ENCODE data around the gene MASP1. TPM values are rescaled to one million over a fixed set of nuclear protein-coding genes. Genes with fewer than 3 reads are reported as not detected.

The MASP1 gene
- total RNA-seq, 1 donor from 2014 or later = 5.7 TPM

GRCh38 chr3:187271582-187271981 is 20.0 kb downstream of the MASP1 start:
- H3K27ac ChIP-seq (ENCODE audit: low read depth, low read length) = no peak overlapping the region
- peaks cover 0 to 8% (median 5%) of the 10 kb centered on the region in 3 donors for H3K9me3 ChIP-seq (ENCODE audit: control insufficient read depth in 3 of 3, low read length in 3 of 3)
- H3K9ac ChIP-seq (ENCODE audit: low read depth in 1 of 3, low read length in 3 of 3) = no peak overlapping the region
- peaks cover 0 to 11% (median 0%) of the 10 kb centered on the region in 3 donors for H3K36me3 ChIP-seq (ENCODE audit: control insufficient read depth in 3 of 3, insufficient read depth in 3 of 3, low read length in 3 of 3)
- no peaks in the 10 kb centered on the region for H3K27me3 ChIP-seq (ENCODE audit: control insufficient read depth in 3 of 3, insufficient read depth in 3 of 3, low read length in 3 of 3)
- H3K4me3 ChIP-seq (ENCODE audit: low read length in 3 of 3) = no peak overlapping the region
- peaks cover 0 to 7% (median 4%) of the 10 kb centered on the region in 3 donors for H3K4me1 ChIP-seq (ENCODE audit: control insufficient read depth in 3 of 3, insufficient read depth in 3 of 3, low read length in 3 of 3)

- Histone ChIP-seq H3K9me3 (ENCODE audit: control insufficient read depth in 3 of 3, low read length in 3 of 3) (peaks cover 0 to 8% (median 5%) of the 10 kb centered on the region in 3 donors), H3K27ac (ENCODE audit: low read depth, low read length) (no peak overlapping the region), H3K4me1 (ENCODE audit: control insufficient read depth in 3 of 3, insufficient read depth in 3 of 3, low read length in 3 of 3) (peaks cover 14 to 23% (median 15%) of the 10 kb centered on the region in 3 donors), H3K27me3 (ENCODE audit: control insufficient read depth in 3 of 3, insufficient read depth in 3 of 3, low read length in 3 of 3) (no peaks in the 10 kb centered on the region), H3K4me3 (ENCODE audit: low read length in 3 of 3) (no peak overlapping the region), H3K9ac (ENCODE audit: low read depth in 1 of 3, low read length in 3 of 3) (no peak overlapping the region), H3K36me3 (ENCODE audit: control insufficient read depth in 3 of 3, insufficient read depth in 3 of 3, low read length in 3 of 3) (peaks cover 0 to 9% (median 0%) of the 10 kb centered on the region in 3 donors)
Observed at GRCh38 chr3:187269486-187269885, 22.1 kb downstream of the MASP1 start.

- Histone ChIP-seq H3K4me1 (ENCODE audit: control insufficient read depth in 3 of 3, insufficient read depth in 3 of 3, low read length in 3 of 3) (peaks cover 20 to 39% (median 32%) of the 10 kb centered on the region in 3 donors), H3K36me3 (ENCODE audit: control insufficient read depth in 3 of 3, insufficient read depth in 3 of 3, low read length in 3 of 3) (peaks cover 0 to 12% (median 0%) of the 10 kb centered on the region in 3 donors), H3K27ac (ENCODE audit: low read depth, low read length) (no peak overlapping the region), H3K9me3 (ENCODE audit: control insufficient read depth in 3 of 3, low read length in 3 of 3) (peaks cover 0 to 8% (median 5%) of the 10 kb centered on the region in 3 donors), H3K9ac (ENCODE audit: low read depth in 1 of 3, low read length in 3 of 3) (no peak overlapping the region), H3K4me3 (ENCODE audit: low read length in 3 of 3) (peak overlapping the region in 1 of 3 donors; percentile 3), H3K27me3 (ENCODE audit: control insufficient read depth in 3 of 3, insufficient read depth in 3 of 3, low read length in 3 of 3) (no peaks in the 10 kb centered on the region)
Observed at GRCh38 chr3:187267306-187267705, 24.2 kb downstream of the MASP1 start.

- peaks cover 0 to 14% (median 0%) of the 10 kb centered on the region in 3 donors for H3K36me3 ChIP-seq (ENCODE audit: control insufficient read depth in 3 of 3, insufficient read depth in 3 of 3, low read length in 3 of 3)
- no peak overlapping the region for H3K27ac ChIP-seq (ENCODE audit: low read depth, low read length)
Observed at GRCh38 chr3:187266691-187267090, 24.8 kb downstream of the MASP1 start.

GRCh38 chr3:187265461-187265955 is 26.0 kb downstream of the MASP1 start:
- Histone ChIP-seq H3K9me3 (ENCODE audit: control insufficient read depth in 3 of 3, low read length in 3 of 3) (peaks cover 0 to 8% (median 5%) of the 10 kb centered on the region in 3 donors), H3K4me1 (ENCODE audit: control insufficient read depth in 3 of 3, insufficient read depth in 3 of 3, low read length in 3 of 3) (peaks cover 20 to 39% (median 32%) of the 10 kb centered on the region in 3 donors), H3K36me3 (ENCODE audit: control insufficient read depth in 3 of 3, insufficient read depth in 3 of 3, low read length in 3 of 3) (peaks cover 0 to 17% (median 0%) of the 10 kb centered on the region in 3 donors), H3K4me3 (ENCODE audit: low read length in 3 of 3) (no peak overlapping the region), H3K9ac (ENCODE audit: low read depth in 1 of 3, low read length in 3 of 3) (no peak overlapping the region), H3K27me3 (ENCODE audit: control insufficient read depth in 3 of 3, insufficient read depth in 3 of 3, low read length in 3 of 3) (no peaks in the 10 kb centered on the region), H3K27ac (ENCODE audit: low read depth, low read length) (peak overlapping the region; percentile 55)

More at GRCh38 chr3:187266691-187267090, 24.8 kb downstream of the MASP1 start:
- peaks cover 0 to 8% (median 5%) of the 10 kb centered on the region in 3 donors for H3K9me3 ChIP-seq (ENCODE audit: control insufficient read depth in 3 of 3, low read length in 3 of 3)
- H3K27me3 ChIP-seq (ENCODE audit: control insufficient read depth in 3 of 3, insufficient read depth in 3 of 3, low read length in 3 of 3) = no peaks in the 10 kb centered on the region
- H3K4me3 ChIP-seq (ENCODE audit: low read length in 3 of 3) = no peak overlapping the region
- peaks cover 20 to 39% (median 32%) of the 10 kb centered on the region in 3 donors for H3K4me1 ChIP-seq (ENCODE audit: control insufficient read depth in 3 of 3, insufficient read depth in 3 of 3, low read length in 3 of 3)
- no peak overlapping the region for H3K9ac ChIP-seq (ENCODE audit: low read depth in 1 of 3, low read length in 3 of 3)

- Histone ChIP-seq H3K4me1 (ENCODE audit: control insufficient read depth in 3 of 3, insufficient read depth in 3 of 3, low read length in 3 of 3) (peaks cover 20 to 39% (median 32%) of the 10 kb centered on the region in 3 donors), H3K4me3 (ENCODE audit: low read length in 3 of 3) (peak overlapping the region in 1 of 3 donors; percentile 39), H3K27me3 (ENCODE audit: control insufficient read depth in 3 of 3, insufficient read depth in 3 of 3, low read length in 3 of 3) (no peaks in the 10 kb centered on the region), H3K27ac (ENCODE audit: low read depth, low read length) (peak overlapping the region; percentile 55), H3K9me3 (ENCODE audit: control insufficient read depth in 3 of 3, low read length in 3 of 3) (peaks cover 0 to 5% (median 5%) of the 10 kb centered on the region in 3 donors), H3K9ac (ENCODE audit: low read depth in 1 of 3, low read length in 3 of 3) (no peak overlapping the region), H3K36me3 (ENCODE audit: control insufficient read depth in 3 of 3, insufficient read depth in 3 of 3, low read length in 3 of 3) (peaks cover 0 to 21% (median 0%) of the 10 kb centered on the region in 3 donors)
Observed at GRCh38 chr3:187264911-187265310, 26.6 kb downstream of the MASP1 start.

- H3K9ac ChIP-seq (ENCODE audit: low read depth in 1 of 3, low read length in 3 of 3) = no peak overlapping the region
- H3K27ac ChIP-seq (ENCODE audit: low read depth, low read length) = peak overlapping the region; percentile 55
- H3K27me3 ChIP-seq (ENCODE audit: control insufficient read depth in 3 of 3, insufficient read depth in 3 of 3, low read length in 3 of 3) = no peaks in the 10 kb centered on the region
- H3K4me1 ChIP-seq (ENCODE audit: control insufficient read depth in 3 of 3, insufficient read depth in 3 of 3, low read length in 3 of 3) = peaks cover 20 to 39% (median 32%) of the 10 kb centered on the region in 3 donors
- no peak overlapping the region for H3K4me3 ChIP-seq (ENCODE audit: low read length in 3 of 3)
- H3K9me3 ChIP-seq (ENCODE audit: control insufficient read depth in 3 of 3, low read length in 3 of 3) = no peaks in the 10 kb centered on the region
- peaks cover 0 to 19% (median 0%) of the 10 kb centered on the region in 3 donors for H3K36me3 ChIP-seq (ENCODE audit: control insufficient read depth in 3 of 3, insufficient read depth in 3 of 3, low read length in 3 of 3)
Observed at GRCh38 chr3:187264021-187264420, 27.5 kb downstream of the MASP1 start.

- peaks cover 0 to 23% (median 0%) of the 10 kb centered on the region in 3 donors for H3K36me3 ChIP-seq (ENCODE audit: control insufficient read depth in 3 of 3, insufficient read depth in 3 of 3, low read length in 3 of 3)
- H3K9me3 ChIP-seq (ENCODE audit: control insufficient read depth in 3 of 3, low read length in 3 of 3) = no peaks in the 10 kb centered on the region
- H3K27me3 ChIP-seq (ENCODE audit: control insufficient read depth in 3 of 3, insufficient read depth in 3 of 3, low read length in 3 of 3) = no peaks in the 10 kb centered on the region
- no peak overlapping the region for H3K4me3 ChIP-seq (ENCODE audit: low read length in 3 of 3)
- peak overlapping the region; percentile 55 for H3K27ac ChIP-seq (ENCODE audit: low read depth, low read length)
- no peak overlapping the region for H3K9ac ChIP-seq (ENCODE audit: low read depth in 1 of 3, low read length in 3 of 3)
- peaks cover 20 to 39% (median 32%) of the 10 kb centered on the region in 3 donors for H3K4me1 ChIP-seq (ENCODE audit: control insufficient read depth in 3 of 3, insufficient read depth in 3 of 3, low read length in 3 of 3)
Observed at GRCh38 chr3:187263270-187263669, 28.3 kb downstream of the MASP1 start.

GRCh38 chr3:187262360-187262759 is 29.2 kb downstream of the MASP1 start:
- no peak overlapping the region for H3K9ac ChIP-seq (ENCODE audit: low read depth in 1 of 3, low read length in 3 of 3)

GRCh38 chr3:187261541-187261969 is 30.0 kb downstream of the MASP1 start:
- Histone ChIP-seq H3K9me3 (ENCODE audit: control insufficient read depth in 3 of 3, low read length in 3 of 3) (no peaks in the 10 kb centered on the region), H3K36me3 (ENCODE audit: control insufficient read depth in 3 of 3, insufficient read depth in 3 of 3, low read length in 3 of 3) (peaks cover 0 to 29% (median 0%) of the 10 kb centered on the region in 3 donors), H3K27ac (ENCODE audit: low read depth, low read length) (no peak overlapping the region), H3K27me3 (ENCODE audit: control insufficient read depth in 3 of 3, insufficient read depth in 3 of 3, low read length in 3 of 3) (no peaks in the 10 kb centered on the region), H3K4me3 (ENCODE audit: low read length in 3 of 3) (no peak overlapping the region), H3K4me1 (ENCODE audit: control insufficient read depth in 3 of 3, insufficient read depth in 3 of 3, low read length in 3 of 3) (peaks cover 20 to 32% (median 28%) of the 10 kb centered on the region in 3 donors), H3K9ac (ENCODE audit: low read depth in 1 of 3, low read length in 3 of 3) (no peak overlapping the region)

More at GRCh38 chr3:187262360-187262759, 29.2 kb downstream of the MASP1 start:
- peaks cover 0 to 28% (median 0%) of the 10 kb centered on the region in 3 donors for H3K36me3 ChIP-seq (ENCODE audit: control insufficient read depth in 3 of 3, insufficient read depth in 3 of 3, low read length in 3 of 3)
- H3K27me3 ChIP-seq (ENCODE audit: control insufficient read depth in 3 of 3, insufficient read depth in 3 of 3, low read length in 3 of 3) = no peaks in the 10 kb centered on the region
- no peak overlapping the region for H3K4me3 ChIP-seq (ENCODE audit: low read length in 3 of 3)
- H3K9me3 ChIP-seq (ENCODE audit: control insufficient read depth in 3 of 3, low read length in 3 of 3) = no peaks in the 10 kb centered on the region
- peaks cover 20 to 33% (median 32%) of the 10 kb centered on the region in 3 donors for H3K4me1 ChIP-seq (ENCODE audit: control insufficient read depth in 3 of 3, insufficient read depth in 3 of 3, low read length in 3 of 3)
- H3K27ac ChIP-seq (ENCODE audit: low read depth, low read length) = no peak overlapping the region

Data from skeletal muscle tissue (tissue), 4 donors.